Stimulated activated CD4-positive, alpha-beta T cell treated with anti-CD3 and anti-CD28 coated beads, Interleukin-2, amount 100 ng/mL, for 48 hours (primary cell): Measurements from ENCODE around the gene SLC44A5.
"Not testable (repeated sequence)": the region's sequence is repeated elsewhere in the genome, so short reads cannot be mapped to it uniquely, and the experiment has no call there.

Experiments
- DNase-seq, 2 donors: peaks; one replicate each; pipeline ENCODE4 v3.0.0-alpha.2; 2020

SLC44A5 gene

GRCh38 chr1:75345538-75346292 is 265.2 kb downstream of the SLC44A5 start:
- no peak for DNase-seq

- DNase-seq: no peak
Measured at GRCh38 chr1:75342786-75343185, 268.1 kb downstream of the SLC44A5 start.

GRCh38 chr1:75341537-75341936 is 269.4 kb downstream of the SLC44A5 start:
- no peak for DNase-seq

- no peak for DNase-seq
Measured at GRCh38 chr1:75338616-75339483, 272.1 kb downstream of the SLC44A5 start.

GRCh38 chr1:75334876-75335389 is 276.0 kb downstream of the SLC44A5 start:
- DNase-seq: no peak

GRCh38 chr1:75330624-75331023 is 280.3 kb downstream of the SLC44A5 start:
- no peak for DNase-seq

- DNase-seq: no peak
Measured at GRCh38 chr1:75328691-75329090, 282.2 kb downstream of the SLC44A5 start.

- DNase-seq: no peak
Measured at GRCh38 chr1:75327395-75327794, 283.5 kb downstream of the SLC44A5 start.

GRCh38 chr1:75317976-75318375 is 292.9 kb downstream of the SLC44A5 start:
- DNase-seq: no peak

GRCh38 chr1:75316230-75316629 is 294.7 kb downstream of the SLC44A5 start:
- DNase-seq: no peak

GRCh38 chr1:75312620-75313019 is 298.3 kb downstream of the SLC44A5 start:
- DNase-seq: no peak

- DNase-seq: no peak
Measured at GRCh38 chr1:75310067-75310466, 300.8 kb downstream of the SLC44A5 start.

- no peak for DNase-seq
Measured at GRCh38 chr1:75308365-75308764, 302.5 kb downstream of the SLC44A5 start.

- DNase-seq: no peak
Measured at GRCh38 chr1:75305061-75305460, 305.9 kb downstream of the SLC44A5 start.

GRCh38 chr1:75293270-75293669 is 317.6 kb downstream of the SLC44A5 start:
- DNase-seq: no peak

GRCh38 chr1:75292013-75292412 is 318.9 kb downstream of the SLC44A5 start:
- DNase-seq: no peak

GRCh38 chr1:75276385-75276784 is 334.5 kb downstream of the SLC44A5 start:
- no peak for DNase-seq

GRCh38 chr1:75275631-75276030 is 335.3 kb downstream of the SLC44A5 start:
- no peak for DNase-seq

- no peak for DNase-seq
Measured at GRCh38 chr1:75274920-75275506, 335.9 kb downstream of the SLC44A5 start.

GRCh38 chr1:75273110-75273509 is 337.8 kb downstream of the SLC44A5 start:
- no peak for DNase-seq

- peak in 1 of 2 donors; percentile 0 for DNase-seq
Measured at GRCh38 chr1:75265792-75266191, 345.1 kb downstream of the SLC44A5 start.

- no peak for DNase-seq
Measured at GRCh38 chr1:75264112-75264511, 346.8 kb downstream of the SLC44A5 start.

- DNase-seq: not testable (repeated sequence)
Measured at GRCh38 chr1:75263616-75264015, 347.3 kb downstream of the SLC44A5 start.
